GM19328 (cell line): ENCODE data around the gene RITA1.

ENCODE experiments used
- ATAC-seq: cut with Tn5 transposase; IDR thresholded peaks from one replicate; pipeline ENCODE4 v1.9.1; 2021; ENCODE audit warnings: mild to moderate bottlenecking, moderate library complexity; ENCODE audit not compliant: unreplicated experiment

Gene RITA1

DNA sequence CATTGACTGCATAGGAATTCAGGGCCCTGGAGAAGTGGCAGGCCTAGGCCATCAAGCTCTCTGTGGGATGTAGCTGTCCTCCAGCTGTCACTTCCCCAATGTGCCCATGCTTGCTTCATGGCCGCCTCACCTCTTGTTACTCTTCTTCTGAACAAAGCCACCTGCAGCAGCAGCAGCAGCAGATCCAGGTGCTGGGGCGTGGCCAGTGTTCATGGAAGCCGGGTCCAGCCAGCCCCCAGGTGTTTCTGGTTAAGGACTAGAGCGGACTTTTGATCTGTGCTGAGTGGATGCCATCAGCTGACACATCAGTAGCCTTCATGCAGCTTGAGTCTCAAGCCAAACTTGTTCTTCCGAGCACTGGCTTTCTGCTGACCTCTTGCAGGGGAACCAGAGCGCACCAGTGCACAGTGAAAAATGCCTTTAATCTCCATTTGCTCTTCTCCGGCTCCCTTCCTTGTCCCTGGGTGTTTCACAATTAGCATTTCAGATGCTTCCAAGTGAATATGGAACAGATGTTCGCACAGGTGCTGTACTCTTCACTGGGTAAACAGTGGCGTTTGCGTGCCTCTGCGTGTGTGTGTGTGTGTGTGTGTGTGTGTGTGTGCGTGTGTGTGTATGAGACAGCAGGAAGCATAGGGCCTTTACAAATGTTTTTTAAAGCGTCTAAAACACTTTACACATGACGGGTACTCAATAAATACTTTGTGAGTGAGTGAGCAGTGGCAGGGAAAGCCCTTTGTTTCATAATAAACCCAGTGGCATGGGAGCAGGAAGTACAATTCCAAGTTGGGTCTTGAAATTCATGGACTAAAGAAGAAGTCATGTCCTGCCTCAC is 55.9 kb downstream of the RITA1 start:
- no peak for ATAC-seq
